ENCODE results near the gene DEPP1. TPM values are rescaled to one million over a fixed set of nuclear protein-coding genes. Genes with fewer than 3 reads are reported as not detected.
A peak's percentile ranks its signal among the peaks of the same experiment; 100 is the strongest.

Gene DEPP1
- total and polyA plus RNA-seq, 4 donors, result 10.7 to 79.3 (median 33.5) TPM

GRCh38 chr10:44980309-44981171, 1.9 kb upstream of the DEPP1 start:
- peaks cover 30 to 57% (median 46%) of the 10 kb centered on the region in 4 donors for H3K4me1 ChIP-seq (ENCODE audit: control insufficient read depth in 4 of 4, insufficient read depth in 4 of 4, low read length in 3 of 4)
- H3K27me3 ChIP-seq (ENCODE audit: control insufficient read depth in 4 of 4, insufficient read depth in 4 of 4, low read length in 3 of 4), result no peaks in the 10 kb centered on the region
- peak overlapping the region; percentile 0 to 51 for H3K9ac ChIP-seq (ENCODE audit: low read depth in 1 of 2, low read length in 2 of 2)
- TF ChIP-seq JUND (IDR thresholded peaks at IDR 0.05), result peak; percentile 16 to 57
- no peak for TF ChIP-seq ZBTB33 (IDR thresholded peaks at IDR 0.05)
- no peak for TF ChIP-seq GABPA (IDR thresholded peaks at IDR 0.05 in 1 of 2, conservative IDR thresholded peaks at IDR 0.05 in 1 of 2)
- TF ChIP-seq ATF3 (IDR thresholded peaks at IDR 0.05), result no peak
- peak; percentile 89 for TF ChIP-seq SP1 (IDR thresholded peaks at IDR 0.05)
- TF ChIP-seq FOXA1 (IDR thresholded peaks at IDR 0.05), result peak; percentile 50
- peak; percentile 41 for TF ChIP-seq TAF1 (conservative IDR thresholded peaks at IDR 0.05)
- peak; percentile 77 for TF ChIP-seq NR2F2 (IDR thresholded peaks at IDR 0.05)
- peak; percentile 56 to 60 for TF ChIP-seq RAD21 (IDR thresholded peaks at IDR 0.05)
- no peak for TF ChIP-seq CTCF (IDR thresholded peaks at IDR 0.05; ENCODE audit: low read depth, low read length, missing input control)
- TF ChIP-seq REST (IDR thresholded peaks at IDR 0.05), result peak; percentile 13
- peak; percentile 47 for TF ChIP-seq FOXA2 (IDR thresholded peaks at IDR 0.05)
- TF ChIP-seq HNF4A (conservative IDR thresholded peaks at IDR 0.05), result peak; percentile 84 to 85
- peak; percentile 61 for TF ChIP-seq HNF4G (IDR thresholded peaks at IDR 0.05)
- no peak for TF ChIP-seq EGR1 (IDR thresholded peaks at IDR 0.05; ENCODE audit: low read depth in 2 of 2)
- TF ChIP-seq MAX (IDR thresholded peaks at IDR 0.05), result no peak
- TF ChIP-seq RXRA (IDR thresholded peaks at IDR 0.05), result peak; percentile 86 to 87
- H3K9me3 ChIP-seq (ENCODE audit: control insufficient read depth in 4 of 4, low read length in 3 of 4), result no peaks in the 10 kb centered on the region
- H3K27ac ChIP-seq (ENCODE audit: low read depth in 1 of 2, low read length in 2 of 2), result peak overlapping the region; percentile 91 to 94
- no peak for DNase-seq (ENCODE audit: low spot score)
- 35% methylated on average over 14 of the region's 14 CpGs for WGBS
- H3K36me3 ChIP-seq (ENCODE audit: control insufficient read depth in 4 of 4, insufficient read depth in 3 of 4, low read depth in 1 of 4, low read length in 3 of 4), result peaks cover 0 to 5% (median under 1%) of the 10 kb centered on the region in 4 donors
- H3K4me3 ChIP-seq (ENCODE audit: low read depth in 1 of 3, low read length in 3 of 3), result peak overlapping the region in 1 of 3 donors; percentile 25
